ENCODE data around the gene RASGRP2.

DNA sequence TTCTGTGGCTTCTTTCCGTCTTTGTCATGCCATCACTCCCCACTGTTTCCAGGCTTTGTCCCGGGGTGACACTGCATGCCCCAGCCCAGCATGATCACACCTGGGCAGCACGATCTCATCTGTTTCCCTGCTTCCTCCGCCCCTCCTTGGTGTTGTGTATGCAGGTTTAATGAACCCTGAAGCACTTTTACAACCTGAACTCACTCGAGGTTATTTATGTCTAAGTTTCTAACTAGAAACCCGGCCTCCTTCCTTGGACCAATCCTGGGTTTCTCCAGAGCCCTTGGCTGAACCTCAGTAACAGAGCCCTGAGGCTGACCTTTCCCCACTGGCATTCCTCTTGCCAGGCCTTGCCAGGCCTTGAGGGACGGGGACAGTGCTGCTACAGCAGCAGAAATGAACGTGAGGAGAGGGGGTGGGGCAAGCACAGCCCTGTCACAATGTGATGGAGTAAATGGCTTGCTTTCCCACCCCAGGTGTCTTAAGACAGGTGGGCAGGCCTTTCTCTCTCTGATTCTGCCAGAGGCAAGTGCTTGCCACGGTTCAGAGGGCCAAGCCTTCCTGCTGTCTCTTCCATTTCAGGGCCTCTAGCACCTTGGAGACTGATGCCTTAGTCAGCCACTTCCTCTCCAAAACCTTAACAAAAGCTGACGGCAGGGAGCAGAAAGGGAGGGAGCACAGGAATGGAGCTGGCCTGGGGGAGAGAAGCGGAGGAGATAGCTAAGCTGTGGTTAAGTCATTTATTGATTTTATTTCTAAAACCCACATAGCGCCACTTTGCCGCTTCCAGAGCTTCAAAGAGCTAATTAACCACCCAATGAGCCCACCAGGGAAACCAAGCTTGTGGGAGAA lies 19.0 kb upstream of the RASGRP2 start:
- TF ChIP-seq, protein P1, sequence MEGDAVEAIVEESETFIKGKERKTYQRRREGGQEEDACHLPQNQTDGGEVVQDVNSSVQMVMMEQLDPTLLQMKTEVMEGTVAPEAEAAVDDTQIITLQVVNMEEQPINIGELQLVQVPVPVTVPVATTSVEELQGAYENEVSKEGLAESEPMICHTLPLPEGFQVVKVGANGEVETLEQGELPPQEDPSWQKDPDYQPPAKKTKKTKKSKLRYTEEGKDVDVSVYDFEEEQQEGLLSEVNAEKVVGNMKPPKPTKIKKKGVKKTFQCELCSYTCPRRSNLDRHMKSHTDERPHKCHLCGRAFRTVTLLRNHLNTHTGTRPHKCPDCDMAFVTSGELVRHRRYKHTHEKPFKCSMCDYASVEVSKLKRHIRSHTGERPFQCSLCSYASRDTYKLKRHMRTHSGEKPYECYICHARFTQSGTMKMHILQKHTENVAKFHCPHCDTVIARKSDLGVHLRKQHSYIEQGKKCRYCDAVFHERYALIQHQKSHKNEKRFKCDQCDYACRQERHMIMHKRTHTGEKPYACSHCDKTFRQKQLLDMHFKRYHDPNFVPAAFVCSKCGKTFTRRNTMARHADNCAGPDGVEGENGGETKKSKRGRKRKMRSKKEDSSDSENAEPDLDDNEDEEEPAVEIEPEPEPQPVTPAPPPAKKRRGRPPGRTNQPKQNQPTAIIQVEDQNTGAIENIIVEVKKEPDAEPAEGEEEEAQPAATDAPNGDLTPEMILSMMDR (IDR thresholded peaks at IDR 0.05) = no peak
- no peak for TF ChIP-seq POLR2A (IDR thresholded peaks at IDR 0.05)
